ENCODE measurements around the gene EGFL7.

DNA sequence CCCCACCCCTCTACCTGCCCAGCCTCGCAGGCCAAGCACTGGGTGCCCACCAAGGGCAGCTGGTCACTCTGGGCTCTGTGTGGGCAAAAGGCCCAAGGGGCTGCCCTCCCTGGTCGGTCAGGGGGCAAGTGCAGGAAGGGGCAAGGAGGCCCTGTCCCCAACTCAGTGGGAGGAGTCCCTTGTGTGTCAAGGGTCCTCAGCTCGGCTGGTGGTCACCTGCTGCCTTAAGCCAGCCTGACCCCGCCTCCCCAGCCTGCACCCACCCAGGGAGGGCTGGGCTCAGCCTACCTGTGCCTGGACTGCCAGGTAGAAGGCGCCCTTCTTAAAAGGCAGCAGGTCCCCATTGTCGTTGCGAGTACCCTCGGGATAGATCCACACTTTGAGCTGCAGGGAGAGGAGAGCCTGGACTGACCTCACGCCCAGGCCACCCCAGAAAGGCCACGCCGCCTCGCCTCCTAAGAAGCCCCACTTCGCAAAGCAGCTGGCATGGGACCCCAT lies 13.6 kb downstream of the EGFL7 start:
- TF ChIP-seq, protein P1, sequence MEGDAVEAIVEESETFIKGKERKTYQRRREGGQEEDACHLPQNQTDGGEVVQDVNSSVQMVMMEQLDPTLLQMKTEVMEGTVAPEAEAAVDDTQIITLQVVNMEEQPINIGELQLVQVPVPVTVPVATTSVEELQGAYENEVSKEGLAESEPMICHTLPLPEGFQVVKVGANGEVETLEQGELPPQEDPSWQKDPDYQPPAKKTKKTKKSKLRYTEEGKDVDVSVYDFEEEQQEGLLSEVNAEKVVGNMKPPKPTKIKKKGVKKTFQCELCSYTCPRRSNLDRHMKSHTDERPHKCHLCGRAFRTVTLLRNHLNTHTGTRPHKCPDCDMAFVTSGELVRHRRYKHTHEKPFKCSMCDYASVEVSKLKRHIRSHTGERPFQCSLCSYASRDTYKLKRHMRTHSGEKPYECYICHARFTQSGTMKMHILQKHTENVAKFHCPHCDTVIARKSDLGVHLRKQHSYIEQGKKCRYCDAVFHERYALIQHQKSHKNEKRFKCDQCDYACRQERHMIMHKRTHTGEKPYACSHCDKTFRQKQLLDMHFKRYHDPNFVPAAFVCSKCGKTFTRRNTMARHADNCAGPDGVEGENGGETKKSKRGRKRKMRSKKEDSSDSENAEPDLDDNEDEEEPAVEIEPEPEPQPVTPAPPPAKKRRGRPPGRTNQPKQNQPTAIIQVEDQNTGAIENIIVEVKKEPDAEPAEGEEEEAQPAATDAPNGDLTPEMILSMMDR (tag by site-specific recombination; IDR thresholded peaks at IDR 0.05), result no peak
- TF ChIP-seq SETDB1 (IDR thresholded peaks at IDR 0.05; ENCODE audit: insufficient read length, low read length) (no peak), ZBTB21 (tag by site-specific recombination; IDR thresholded peaks at IDR 0.05) (no peak), MZF1 (tag by site-specific recombination; IDR thresholded peaks at IDR 0.05; ENCODE audit: borderline replicate concordance) (no peak), HOXC10 (CRISPR knock-in tag; IDR thresholded peaks at IDR 0.05) (no peak), ZNF274 (IDR thresholded peaks at IDR 0.05; ENCODE audit: low read length) (no peak), ZNF274 (tag by site-specific recombination; IDR thresholded peaks at IDR 0.05; ENCODE audit: borderline replicate concordance) (no peak), ZNF146 (tag by site-specific recombination; IDR thresholded peaks at IDR 0.05) (no peak), WT1 (tag by site-specific recombination; IDR thresholded peaks at IDR 0.05) (no peak), ZNF629 (tag by site-specific recombination; IDR thresholded peaks at IDR 0.05) (no peak), ZNF529 (tag by site-specific recombination; IDR thresholded peaks at IDR 0.05; ENCODE audit: insufficient replicate concordance) (no peak), ZNF133 (tag by site-specific recombination; IDR thresholded peaks at IDR 0.05) (no peak), ZNF670 (tag by site-specific recombination; IDR thresholded peaks at IDR 0.05; ENCODE audit: low read depth) (no peak)
- TF ChIP-seq, protein P2, sequence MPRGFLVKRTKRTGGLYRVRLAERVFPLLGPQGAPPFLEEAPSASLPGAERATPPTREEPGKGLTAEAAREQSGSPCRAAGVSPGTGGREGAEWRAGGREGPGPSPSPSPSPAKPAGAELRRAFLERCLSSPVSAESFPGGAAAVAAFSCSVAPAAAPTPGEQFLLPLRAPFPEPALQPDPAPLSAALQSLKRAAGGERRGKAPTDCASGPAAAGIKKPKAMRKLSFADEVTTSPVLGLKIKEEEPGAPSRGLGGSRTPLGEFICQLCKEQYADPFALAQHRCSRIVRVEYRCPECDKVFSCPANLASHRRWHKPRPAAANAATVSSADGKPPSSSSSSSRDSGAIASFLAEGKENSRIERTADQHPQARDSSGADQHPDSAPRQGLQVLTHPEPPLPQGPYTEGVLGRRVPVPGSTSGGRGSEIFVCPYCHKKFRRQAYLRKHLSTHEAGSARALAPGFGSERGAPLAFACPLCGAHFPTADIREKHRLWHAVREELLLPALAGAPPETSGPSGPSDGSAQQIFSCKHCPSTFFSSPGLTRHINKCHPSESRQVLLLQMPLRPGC (tag by site-specific recombination; IDR thresholded peaks at IDR 0.05), result no peak
- TF ChIP-seq, protein P3, sequence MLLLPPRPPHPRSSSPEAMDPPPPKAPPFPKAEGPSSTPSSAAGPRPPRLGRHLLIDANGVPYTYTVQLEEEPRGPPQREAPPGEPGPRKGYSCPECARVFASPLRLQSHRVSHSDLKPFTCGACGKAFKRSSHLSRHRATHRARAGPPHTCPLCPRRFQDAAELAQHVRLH (tag by site-specific recombination; IDR thresholded peaks at IDR 0.05), result no peak

Measured in HEK293 (cell line).